ENCODE measurements around the gene WWP2.

DNA sequence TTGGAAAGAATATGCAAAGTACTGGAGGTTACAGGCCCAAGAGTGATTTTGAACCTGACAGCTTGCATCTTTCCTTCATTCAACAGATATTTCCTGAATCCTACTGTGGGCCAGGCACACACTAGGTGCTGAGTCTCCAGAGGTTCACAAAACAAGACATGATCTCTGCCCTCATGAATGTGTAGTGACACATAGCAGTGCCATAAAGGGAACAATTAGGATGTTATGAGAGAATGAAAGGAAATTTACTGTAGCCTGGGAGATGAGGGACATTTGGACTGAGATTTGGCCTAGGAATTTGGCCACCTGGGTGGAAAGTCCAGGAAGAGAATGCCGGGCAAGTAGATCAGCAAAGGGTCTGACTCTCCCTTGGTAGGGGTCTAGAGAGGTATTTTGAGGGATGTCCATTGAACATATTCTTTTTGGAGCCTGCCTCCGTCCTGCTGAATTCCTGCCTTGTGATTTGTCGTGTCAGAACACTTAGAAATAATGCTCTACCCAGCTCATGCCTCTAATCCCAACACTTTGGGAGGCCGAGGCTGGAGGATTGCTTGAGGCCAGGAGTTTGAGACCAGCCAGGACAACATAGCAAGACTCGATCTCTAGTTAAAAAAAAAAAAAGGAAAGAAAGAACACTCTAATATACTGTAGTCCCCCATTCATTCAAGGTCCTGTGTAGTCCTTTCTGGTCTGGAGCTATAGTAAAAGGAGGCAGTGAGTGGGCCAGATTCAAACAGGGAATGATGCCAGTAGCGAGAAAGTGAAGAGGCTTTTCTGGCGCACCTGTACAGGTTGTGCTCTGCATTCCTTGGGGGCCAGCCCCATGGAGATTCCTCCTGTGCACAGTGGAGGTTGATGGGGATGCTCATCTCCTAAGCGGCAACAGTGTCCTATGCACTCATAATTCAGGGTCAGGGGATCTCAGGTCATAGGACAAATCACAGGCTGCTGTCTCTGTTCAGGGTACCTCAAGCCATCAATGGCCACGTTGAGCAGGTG, 98.4 kb downstream of the WWP2 start:
- TF ChIP-seq POLR2A (IDR thresholded peaks at IDR 0.05; ENCODE audit: low read depth, low read length) (no peak), EZH2 (IDR thresholded peaks at IDR 0.05; ENCODE audit: borderline replicate concordance, low read depth, low read length, severe bottlenecking) (no peak), POLR2AphosphoS5 (IDR thresholded peaks at IDR 0.05; ENCODE audit: insufficient read depth, low read depth, low read length) (no peak)
- TF ChIP-seq, protein P1, sequence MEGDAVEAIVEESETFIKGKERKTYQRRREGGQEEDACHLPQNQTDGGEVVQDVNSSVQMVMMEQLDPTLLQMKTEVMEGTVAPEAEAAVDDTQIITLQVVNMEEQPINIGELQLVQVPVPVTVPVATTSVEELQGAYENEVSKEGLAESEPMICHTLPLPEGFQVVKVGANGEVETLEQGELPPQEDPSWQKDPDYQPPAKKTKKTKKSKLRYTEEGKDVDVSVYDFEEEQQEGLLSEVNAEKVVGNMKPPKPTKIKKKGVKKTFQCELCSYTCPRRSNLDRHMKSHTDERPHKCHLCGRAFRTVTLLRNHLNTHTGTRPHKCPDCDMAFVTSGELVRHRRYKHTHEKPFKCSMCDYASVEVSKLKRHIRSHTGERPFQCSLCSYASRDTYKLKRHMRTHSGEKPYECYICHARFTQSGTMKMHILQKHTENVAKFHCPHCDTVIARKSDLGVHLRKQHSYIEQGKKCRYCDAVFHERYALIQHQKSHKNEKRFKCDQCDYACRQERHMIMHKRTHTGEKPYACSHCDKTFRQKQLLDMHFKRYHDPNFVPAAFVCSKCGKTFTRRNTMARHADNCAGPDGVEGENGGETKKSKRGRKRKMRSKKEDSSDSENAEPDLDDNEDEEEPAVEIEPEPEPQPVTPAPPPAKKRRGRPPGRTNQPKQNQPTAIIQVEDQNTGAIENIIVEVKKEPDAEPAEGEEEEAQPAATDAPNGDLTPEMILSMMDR (IDR thresholded peaks at IDR 0.05; ENCODE audit: extremely low read depth in 1 of 2, insufficient read depth in 1 of 2, low read depth in 1 of 2, low read length in 2 of 2): no peak

Data from endothelial cell of umbilical vein (primary cell).